NCI-H1694 (cell line): Measurements from ENCODE around the gene RASIP1.
A peak's percentile ranks its signal among the peaks of the same experiment; 100 is the strongest.
"Not testable (repeated sequence)": the region's sequence is repeated elsewhere in the genome, so short reads cannot be mapped to it uniquely, and the experiment has no call there.

ENCODE experiments used
- DNase-seq: peaks from one replicate; lab custom pipeline; 2025; lab: John Stamatoyannopoulos, UW

Gene RASIP1

GRCh38 chr19:48705431-48705830 is 35.0 kb downstream of the RASIP1 start:
- no peak for DNase-seq

GRCh38 chr19:48703316-48703715 is 37.1 kb downstream of the RASIP1 start:
- no peak for DNase-seq

- no peak for DNase-seq
These were observed 37.7 kb downstream of the RASIP1 start for GRCh38 chr19:48702701-48703100.

- DNase-seq = no peak
These were observed 42.4 kb downstream of the RASIP1 start for GRCh38 chr19:48698046-48698445.

GRCh38 chr19:48696353-48697010 is 43.9 kb downstream of the RASIP1 start:
- DNase-seq = no peak

GRCh38 chr19:48695743-48696352 is 44.6 kb downstream of the RASIP1 start, which contains the start of gene FUT2:
Gene FUT2, plus strand, starts transcription at chr19:48695971. Its CDS starts 6,986 bp downstream, at chr19:48702957.
- DNase-seq = no peak

GRCh38 chr19:48693629-48694028 is 46.8 kb downstream of the RASIP1 start:
- DNase-seq = not testable (repeated sequence)

- DNase-seq = no peak
These were observed 51.0 kb downstream of the RASIP1 start for GRCh38 chr19:48689449-48689848.

- no peak for DNase-seq
These were observed 52.6 kb downstream of the RASIP1 start for GRCh38 chr19:48687776-48688175.

GRCh38 chr19:48686637-48687036 is 53.8 kb downstream of the RASIP1 start:
- not testable (repeated sequence) for DNase-seq

- no peak for DNase-seq
These were observed 54.3 kb downstream of the RASIP1 start for GRCh38 chr19:48686088-48686487.

GRCh38 chr19:48685583-48685982 is 54.8 kb downstream of the RASIP1 start:
- DNase-seq = no peak

- DNase-seq = no peak
These were observed 57.1 kb downstream of the RASIP1 start for GRCh38 chr19:48683349-48683748.

- DNase-seq = no peak
These were observed 59.3 kb downstream of the RASIP1 start for GRCh38 chr19:48681127-48681470.

- no peak for DNase-seq
These were observed 59.8 kb downstream of the RASIP1 start for GRCh38 chr19:48680436-48681126.

- not testable (repeated sequence) for DNase-seq
These were observed 60.4 kb downstream of the RASIP1 start for GRCh38 chr19:48680006-48680405.

GRCh38 chr19:48678201-48678600 is 62.2 kb downstream of the RASIP1 start:
- no peak for DNase-seq

GRCh38 chr19:48676887-48677286 is 63.5 kb downstream of the RASIP1 start:
- DNase-seq = no peak

- DNase-seq = no peak
These were observed 63.9 kb downstream of the RASIP1 start for GRCh38 chr19:48676487-48676886.

GRCh38 chr19:48674921-48675824 is 65.2 kb downstream of the RASIP1 start:
- peak; percentile 93 for DNase-seq

GRCh38 chr19:48674216-48674809 is 66.1 kb downstream of the RASIP1 start:
- DNase-seq = no peak
